Spinal cord (tissue), 10 donors: ENCODE results near the gene SULT1A3. TPM values are rescaled to one million over a fixed set of nuclear protein-coding genes. Genes with fewer than 3 reads are reported as not detected.
"Not testable (repeated sequence)": the region's sequence is repeated elsewhere in the genome, so short reads cannot be mapped to it uniquely, and the experiment has no call there.

Experiments
- DNase-seq, 6 donors: peaks; one replicate each; pipeline versions ENCODE4 v3.0.0 to v3.0.0-alpha.2; 2013 to 2015; ENCODE audit warnings: low spot score in 6 of 6, low read depth in 4 of 6
- H3K27ac ChIP-seq: one replicate; pipeline ENCODE4 v1.5.1; 2013; ENCODE audit warnings: low read depth, low read length, control low read depth
- H3K27me3 ChIP-seq: one replicate; pipeline ENCODE4 v1.6.1; 2013; ENCODE audit warnings: low read length; ENCODE audit not compliant: control insufficient read depth, insufficient read depth
- H3K36me3 ChIP-seq: one replicate; pipeline ENCODE4 v1.6.1; 2013; ENCODE audit warnings: low read length; ENCODE audit not compliant: control insufficient read depth, insufficient read depth
- H3K4me1 ChIP-seq: one replicate; pipeline ENCODE4 v1.6.1; 2013; ENCODE audit warnings: low read length; ENCODE audit not compliant: control insufficient read depth, insufficient read depth
- H3K4me3 ChIP-seq: one replicate; pipeline ENCODE4 v1.5.1; 2013; ENCODE audit warnings: low read depth, low read length, control low read depth
- H3K9me3 ChIP-seq: one replicate; pipeline ENCODE4 v1.6.1; 2013; ENCODE audit warnings: low read length; ENCODE audit not compliant: control insufficient read depth, insufficient read depth
- WGBS: methylation state at CpG from one replicate; pipeline ENCODE4 v1.1.5; 2013; ENCODE audit warnings: missing lambda C conversion rate; ENCODE audit not compliant: insufficient coverage; 5-methylcytosine and 5-hydroxymethylcytosine counted together
- polyA plus RNA-seq, 2 donors: library from polyadenylated mRNA; unstranded; fragments of 120-200 nt; gene quantifications; one replicate each; pipeline ENCODE4 v1.2.1, GENCODE V29; 2013; ENCODE audit not compliant: insufficient read length in 2 of 2
- total RNA-seq, 2 donors: library from RNA; depleted of rRNA in 1 of 2; stranded (reverse); fragments of 120-200 nt in 1 of 2; fragments of >200 nt in 1 of 2; gene quantifications; one replicate each; pipeline versions ENCODE4 v1.2.3 to v1.2.4, GENCODE V29; 2013 to 2014
- donor health status: healthy.

Gene SULT1A3
- total and polyA plus RNA-seq, 4 donors = 1.5 to 21.3 (median 17.1) TPM

- 87% methylated on average over 8 of the region's 9 CpGs for WGBS
- peaks cover 35% of the 10 kb centered on the region for H3K36me3 ChIP-seq
- H3K4me1 ChIP-seq = peaks cover 42% of the 10 kb centered on the region
- no peak overlapping the region for H3K4me3 ChIP-seq
- no peaks in the 10 kb centered on the region for H3K27me3 ChIP-seq
- H3K27ac ChIP-seq = no peak overlapping the region
- H3K9me3 ChIP-seq = no peaks in the 10 kb centered on the region
- DNase-seq = no peak
Observed at GRCh38 chr16:30186444-30186781, 12.6 kb upstream of the SULT1A3 start.

DNA sequence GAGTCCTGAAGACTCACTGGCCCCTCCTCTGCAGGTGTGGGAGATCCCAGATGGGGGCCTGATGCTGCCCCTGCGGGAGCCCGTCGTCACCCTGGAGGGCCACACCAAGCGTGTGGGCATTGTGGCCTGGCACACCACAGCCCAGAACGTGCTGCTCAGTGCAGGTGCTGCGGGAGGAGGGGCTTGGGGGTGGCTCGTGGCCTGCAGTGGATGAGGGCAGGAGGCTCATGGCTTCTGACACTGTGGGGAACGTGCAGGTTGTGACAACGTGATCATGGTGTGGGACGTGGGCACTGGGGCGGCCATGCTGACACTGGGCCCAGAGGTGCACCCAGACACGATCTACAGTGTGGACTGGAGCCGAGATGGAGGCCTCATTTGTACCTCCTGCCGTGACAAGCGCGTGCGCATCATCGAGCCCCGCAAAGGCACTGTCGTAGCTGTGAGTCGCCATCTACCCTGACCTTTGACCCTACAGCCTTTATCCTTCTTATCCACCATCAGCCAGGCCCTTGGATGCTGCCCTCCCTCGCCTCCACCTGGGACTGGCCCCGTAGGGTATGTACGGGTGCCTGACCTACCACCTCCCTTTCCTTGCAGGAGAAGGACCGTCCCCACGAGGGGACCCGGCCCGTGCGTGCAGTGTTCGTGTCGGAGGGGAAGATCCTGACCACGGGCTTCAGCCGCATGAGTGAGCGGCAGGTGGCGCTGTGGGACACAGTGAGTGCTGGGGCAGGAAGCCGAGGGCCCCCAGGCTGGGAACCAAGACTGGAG is 12.1 kb upstream of the SULT1A3 start:
- H3K9me3 ChIP-seq = no peaks in the 10 kb centered on the region
- no peak overlapping the region for H3K27ac ChIP-seq
- no peaks in the 10 kb centered on the region for H3K27me3 ChIP-seq
- H3K4me3 ChIP-seq = no peak overlapping the region
- peaks cover 35% of the 10 kb centered on the region for H3K36me3 ChIP-seq
- WGBS = 62% methylated on average over 35 of the region's 36 CpGs
- peak in 2 of 6 donors; percentile 10 to 29 for DNase-seq
- peaks cover 42% of the 10 kb centered on the region for H3K4me1 ChIP-seq

- 52% methylated on average over 3 of the region's 9 CpGs for WGBS
- Histone ChIP-seq H3K27ac (no peak overlapping the region), H3K27me3 (no peaks in the 10 kb centered on the region), H3K4me3 (no peak overlapping the region), H3K9me3 (no peaks in the 10 kb centered on the region), H3K4me1 (peaks cover 42% of the 10 kb centered on the region), H3K36me3 (peaks cover 35% of the 10 kb centered on the region)
- no peak for DNase-seq
Observed at GRCh38 chr16:30187556-30187865, 11.5 kb upstream of the SULT1A3 start.

- H3K4me1 ChIP-seq = peaks cover 37% of the 10 kb centered on the region
- no peak overlapping the region for H3K27ac ChIP-seq
- H3K36me3 ChIP-seq = peaks cover 35% of the 10 kb centered on the region
- 93% methylated on average over 16 of the region's 23 CpGs for WGBS
- no peaks in the 10 kb centered on the region for H3K9me3 ChIP-seq
- no peaks in the 10 kb centered on the region for H3K27me3 ChIP-seq
- no peak for DNase-seq
- no peak overlapping the region for H3K4me3 ChIP-seq
Observed at GRCh38 chr16:30187971-30188561, 11.0 kb upstream of the SULT1A3 start.

GRCh38 chr16:30191158-30191557 is 7.9 kb upstream of the SULT1A3 start:
- not testable (repeated sequence) for H3K27me3 ChIP-seq, H3K27ac ChIP-seq, H3K4me3 ChIP-seq, H3K9me3 ChIP-seq, DNase-seq
- no CpG with 5 or more reads among the region's 12 CpGs for WGBS
- Histone ChIP-seq H3K36me3 (peaks cover 22% of the 10 kb centered on the region), H3K4me1 (peaks cover 13% of the 10 kb centered on the region)

- H3K27me3 ChIP-seq, H3K27ac ChIP-seq, H3K4me3 ChIP-seq, H3K4me1 ChIP-seq, DNase-seq, H3K36me3 ChIP-seq, H3K9me3 ChIP-seq: not testable (repeated sequence)
- WGBS = no CpG with 5 or more reads among the region's 21 CpGs
Observed at GRCh38 chr16:30193098-30193497, 6.0 kb upstream of the SULT1A3 start.

DNA sequence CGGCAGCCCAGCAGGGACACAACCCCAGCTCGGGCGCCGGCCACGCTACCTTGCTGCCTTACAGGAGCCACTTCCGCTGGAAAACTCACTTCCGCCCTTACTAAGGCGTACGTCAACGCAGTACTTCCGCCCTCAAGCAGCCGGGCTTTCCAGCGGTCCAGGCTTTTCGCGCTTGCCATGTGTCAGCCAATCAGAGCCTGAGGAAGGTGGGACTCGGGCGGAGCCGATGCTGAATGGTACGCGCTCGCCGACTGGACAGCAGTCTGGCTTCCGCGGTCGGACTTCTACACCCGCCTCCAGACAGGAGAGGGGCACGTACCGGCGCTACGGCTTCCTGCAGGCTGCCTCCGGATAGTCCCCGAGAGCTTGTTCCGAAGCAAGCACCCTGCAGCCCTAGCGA is 5.4 kb upstream of the SULT1A3 start, which contains the start of the genes BOLA2B and SLX1A:
Gene BOLA2B (minus strand): TSS at position 52 of the 400 bp plus-strand sequence. CDS start 71 bp downstream, outside the sequence.
Gene SLX1A (plus strand): TSS at position 261 of the 400 bp plus-strand sequence. CDS start 210 bp downstream, outside the sequence.
- H3K27me3 ChIP-seq, H3K27ac ChIP-seq, H3K4me1 ChIP-seq, H3K36me3 ChIP-seq, DNase-seq, H3K9me3 ChIP-seq: not testable (repeated sequence)
- peak within 1 kb of the TSS; percentile 20 for H3K4me3 ChIP-seq
- no CpG with 5 or more reads among the region's 34 CpGs for WGBS

- not testable (repeated sequence) for H3K9me3 ChIP-seq, DNase-seq, H3K27ac ChIP-seq, H3K4me1 ChIP-seq, H3K27me3 ChIP-seq, H3K36me3 ChIP-seq
- H3K4me3 ChIP-seq = peak overlapping the region; percentile 20
- 2% methylated on average over 8 of the region's 60 CpGs for WGBS
Observed at GRCh38 chr16:30194172-30194925, 4.7 kb upstream of the SULT1A3 start.

- H3K9me3 ChIP-seq, DNase-seq, H3K4me1 ChIP-seq, H3K4me3 ChIP-seq, H3K36me3 ChIP-seq, H3K27me3 ChIP-seq, H3K27ac ChIP-seq: not testable (repeated sequence)
- no CpG with 5 or more reads among the region's 2 CpGs for WGBS
Observed at GRCh38 chr16:30197001-30197400, 2.1 kb upstream of the SULT1A3 start.
